ENCODE results near the gene APOD. TPM values are rescaled to one million over a fixed set of nuclear protein-coding genes. Genes with fewer than 3 reads are reported as not detected.
"Not testable (repeated sequence)": the region's sequence is repeated elsewhere in the genome, so short reads cannot be mapped to it uniquely, and the experiment has no call there.

The APOD gene
- total RNA-seq, 1 donor from 2014 or later, result 2.9 TPM

DNA sequence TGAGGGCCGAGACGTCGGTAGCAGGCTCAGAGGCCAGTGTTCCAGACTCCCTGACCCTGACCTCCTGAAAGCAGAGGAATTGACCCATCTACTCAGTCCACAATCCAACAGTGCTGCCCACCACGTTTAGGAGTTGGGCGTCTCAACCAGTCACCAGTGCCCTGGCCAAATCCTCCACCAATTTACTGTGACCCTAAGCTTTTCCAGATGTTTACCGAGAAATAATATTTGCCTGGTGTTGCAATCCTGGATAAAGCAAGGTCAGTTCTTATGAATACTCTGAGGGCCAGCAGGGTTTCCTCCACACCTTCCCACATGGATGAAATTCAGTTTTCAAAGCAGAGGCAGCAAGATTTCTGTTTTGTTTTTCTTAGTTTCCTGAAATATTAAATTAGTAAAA, 7.5 kb upstream of the APOD start:
- DNase-seq (ENCODE audit: low spot score in 2 of 2), result no peak
- FAIRE-seq, result no peak

DNA sequence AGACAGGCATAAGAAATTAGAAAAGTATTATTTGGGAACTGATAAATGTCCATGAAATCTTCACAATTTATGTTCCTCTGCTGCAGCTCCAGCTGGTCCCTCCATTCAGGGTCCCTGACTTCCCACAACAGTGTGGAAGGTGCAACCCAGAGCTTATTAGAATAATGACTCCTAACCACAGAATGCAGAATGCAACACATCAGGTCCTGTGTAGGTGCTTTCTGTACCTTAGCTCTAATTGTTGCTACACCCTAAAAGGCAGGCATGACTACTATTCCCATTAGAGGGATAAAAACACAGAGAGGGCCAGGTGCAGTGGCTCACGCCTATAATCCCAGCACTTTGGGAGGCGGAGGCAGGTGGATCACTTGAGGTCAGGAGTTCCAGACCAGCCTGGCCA, 6.6 kb upstream of the APOD start:
- DNase-seq (ENCODE audit: low spot score in 2 of 2); FAIRE-seq: not testable (repeated sequence)

DNA sequence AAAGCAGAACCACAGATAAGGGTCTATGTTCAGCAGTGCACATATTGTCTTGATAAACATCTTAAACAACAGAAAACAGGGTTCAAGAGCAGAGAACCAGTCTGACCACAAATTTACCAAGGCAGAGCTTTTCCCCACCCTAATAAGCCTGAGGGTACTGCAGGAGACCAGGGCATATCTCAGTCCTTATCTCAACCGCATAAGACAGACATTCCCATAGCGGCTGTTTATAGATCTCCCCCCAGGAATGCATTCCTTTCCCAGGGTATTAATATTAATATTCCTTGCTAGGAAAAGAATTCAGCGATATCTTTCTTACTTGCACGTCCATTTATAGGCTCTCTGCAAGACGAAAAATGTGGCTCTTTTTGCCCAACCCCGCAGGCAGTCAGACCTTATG, 6.1 kb upstream of the APOD start:
- not testable (repeated sequence) for DNase-seq (ENCODE audit: low spot score in 2 of 2); FAIRE-seq

DNA sequence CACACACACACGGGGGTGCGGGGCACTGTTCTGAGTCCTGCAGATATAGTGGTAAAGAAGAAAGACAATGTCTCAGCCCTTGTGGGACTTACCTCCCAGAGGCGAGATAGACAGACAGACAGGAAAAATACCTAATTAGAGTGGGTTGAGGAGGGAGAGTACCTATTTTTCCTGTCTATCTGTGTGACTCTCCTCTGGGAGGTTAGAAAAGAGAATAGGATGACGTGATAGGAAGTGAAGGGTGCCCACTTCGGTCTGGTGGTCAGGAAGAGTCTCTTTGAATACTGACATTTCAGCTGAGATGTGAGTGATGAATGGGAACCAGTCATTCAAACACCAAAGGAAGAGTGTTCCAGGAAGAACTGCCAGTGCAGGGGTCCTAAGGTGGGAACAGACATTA, 4.1 kb upstream of the APOD start:
- FAIRE-seq (no peak), DNase-seq (ENCODE audit: low spot score in 2 of 2) (no peak)

DNA sequence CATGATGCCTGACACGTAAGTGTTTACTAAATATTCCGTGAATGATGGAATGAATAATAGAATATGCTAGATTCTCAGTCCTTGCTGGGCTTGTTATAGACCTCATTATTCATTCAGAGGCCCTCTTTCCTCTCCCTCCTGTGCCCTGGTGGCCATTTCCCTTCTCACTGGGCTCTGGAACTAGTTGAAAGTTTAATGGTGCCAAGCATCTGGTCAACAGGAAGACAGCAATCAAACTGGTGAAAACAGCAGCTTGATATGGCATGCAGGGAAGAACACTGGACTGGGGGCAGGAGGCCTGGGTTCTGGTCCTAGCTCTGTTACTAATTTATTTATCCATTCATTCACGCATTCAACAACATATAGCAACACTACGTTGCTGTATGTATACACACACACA, 3.7 kb upstream of the APOD start:
- DNase-seq (ENCODE audit: low spot score in 2 of 2) (no peak), FAIRE-seq (no peak)

DNA sequence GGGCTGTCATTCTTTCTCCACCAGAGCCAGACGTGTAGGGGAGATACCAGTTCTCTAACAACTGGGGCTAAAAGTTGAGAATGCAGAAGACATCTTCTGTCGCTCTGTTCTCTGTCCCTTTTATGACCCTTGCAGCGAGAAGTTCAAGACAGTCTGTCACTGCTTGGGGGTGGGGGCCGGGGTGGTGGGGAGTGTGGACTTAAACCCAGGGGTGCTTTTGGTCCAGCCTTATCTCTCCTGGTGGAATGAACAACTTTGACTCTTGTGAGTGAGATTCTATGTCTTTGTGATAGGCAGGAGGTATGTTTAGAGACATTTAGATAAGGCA, 767 bp upstream of the APOD start:
- no peak for FAIRE-seq
- no peak for DNase-seq (ENCODE audit: low spot score in 2 of 2)

DNA sequence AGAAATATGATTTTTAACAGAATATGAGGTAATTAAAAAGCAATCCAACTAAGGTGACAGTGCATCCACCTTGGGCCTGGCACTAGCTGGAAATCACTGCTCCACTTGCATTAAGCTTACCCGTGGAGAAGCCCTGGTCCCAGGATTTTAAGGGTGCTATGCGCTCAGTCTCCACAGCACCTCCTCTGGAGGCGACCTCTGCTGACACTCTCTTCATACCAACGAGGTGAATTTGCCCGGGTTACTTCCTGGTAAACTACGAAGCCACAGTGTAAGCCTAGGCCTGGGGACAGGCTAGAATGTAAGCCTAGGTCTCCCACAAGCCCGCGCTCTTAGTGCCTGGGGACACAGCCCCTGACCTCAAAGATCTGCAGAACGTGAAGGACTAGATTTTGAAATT, 793 bp downstream of the APOD start:
- FAIRE-seq (no peak), DNase-seq (ENCODE audit: low spot score in 2 of 2) (no peak)

DNA sequence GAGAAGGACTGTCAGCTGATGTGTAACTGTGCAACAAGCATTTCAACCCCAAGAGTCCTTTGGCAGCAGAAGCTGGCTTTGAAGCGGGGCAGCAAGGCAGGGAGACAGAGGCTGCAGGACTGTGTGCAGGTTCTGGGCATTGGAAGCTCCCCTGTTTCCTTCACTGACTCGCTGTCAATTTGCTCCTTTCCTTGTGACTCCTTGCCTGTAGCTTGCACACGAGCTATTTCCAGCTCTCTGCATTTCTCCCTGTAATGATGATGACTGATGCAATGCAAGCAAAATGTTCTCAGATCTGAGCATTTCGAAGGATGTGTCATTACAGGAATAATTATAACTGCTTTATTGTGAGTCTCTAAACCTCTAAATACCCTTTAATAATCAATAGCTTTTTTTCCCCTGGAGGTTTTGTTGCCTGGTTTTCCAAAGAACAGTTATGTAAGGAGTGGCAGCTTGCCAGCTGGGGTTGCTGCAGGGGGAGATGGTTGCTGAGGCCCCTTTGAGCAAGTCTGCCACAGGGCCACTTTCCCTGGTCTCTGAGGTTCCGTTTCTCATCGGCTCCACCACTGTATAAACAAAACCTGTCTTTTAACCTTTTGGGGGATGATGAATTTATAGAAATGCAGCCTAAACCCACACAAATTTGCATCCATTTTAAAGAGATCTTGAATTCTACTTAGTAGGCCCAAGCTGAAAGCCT, 2.8 kb downstream of the APOD start:
- peak in 1 of 2 donors; percentile 45 for DNase-seq (ENCODE audit: low spot score in 2 of 2)
- no peak for FAIRE-seq

DNA sequence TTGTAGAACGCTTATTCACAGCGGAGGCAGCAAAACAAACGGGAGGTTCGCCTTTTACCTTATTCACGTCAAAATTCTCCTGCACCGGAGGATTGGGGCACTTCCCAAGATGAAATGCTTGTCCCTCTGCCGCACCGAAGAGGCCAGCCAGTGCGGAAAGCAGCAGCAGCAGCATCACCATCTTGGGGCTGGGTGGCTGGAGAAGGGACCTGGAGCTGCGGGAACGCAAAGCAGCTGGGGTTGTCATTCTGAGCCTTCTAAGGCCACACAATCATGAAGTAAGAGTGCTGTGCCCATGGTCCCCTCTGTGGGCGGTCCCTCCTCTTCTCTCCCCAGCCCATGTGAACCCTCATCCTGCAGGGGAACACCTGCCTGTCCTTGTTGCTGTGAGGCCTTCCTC, 4.5 kb downstream of the APOD start:
- DNase-seq (ENCODE audit: low spot score in 2 of 2) (no peak), FAIRE-seq (no peak)

DNA sequence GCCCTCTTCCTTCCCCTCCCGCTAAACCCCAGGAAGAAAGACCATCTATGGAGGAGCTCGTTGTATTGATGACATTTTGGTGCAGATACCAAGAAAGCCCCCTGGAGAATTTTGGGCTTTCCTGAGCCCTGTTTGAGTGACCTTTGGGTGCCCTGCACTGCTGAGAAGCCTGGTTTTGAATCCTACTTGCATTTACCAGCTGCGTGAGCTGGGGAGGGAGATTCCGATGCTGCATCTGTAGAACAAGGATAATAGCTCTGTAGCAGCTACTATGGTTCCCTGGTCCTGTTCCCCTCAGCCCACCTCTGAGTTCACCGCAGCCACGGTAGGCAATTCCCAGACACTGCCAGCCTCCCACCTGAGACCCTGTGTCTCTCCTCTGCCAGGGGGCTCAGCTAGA, 5.2 kb downstream of the APOD start:
- FAIRE-seq (no peak), DNase-seq (ENCODE audit: low spot score in 2 of 2) (no peak)

DNA sequence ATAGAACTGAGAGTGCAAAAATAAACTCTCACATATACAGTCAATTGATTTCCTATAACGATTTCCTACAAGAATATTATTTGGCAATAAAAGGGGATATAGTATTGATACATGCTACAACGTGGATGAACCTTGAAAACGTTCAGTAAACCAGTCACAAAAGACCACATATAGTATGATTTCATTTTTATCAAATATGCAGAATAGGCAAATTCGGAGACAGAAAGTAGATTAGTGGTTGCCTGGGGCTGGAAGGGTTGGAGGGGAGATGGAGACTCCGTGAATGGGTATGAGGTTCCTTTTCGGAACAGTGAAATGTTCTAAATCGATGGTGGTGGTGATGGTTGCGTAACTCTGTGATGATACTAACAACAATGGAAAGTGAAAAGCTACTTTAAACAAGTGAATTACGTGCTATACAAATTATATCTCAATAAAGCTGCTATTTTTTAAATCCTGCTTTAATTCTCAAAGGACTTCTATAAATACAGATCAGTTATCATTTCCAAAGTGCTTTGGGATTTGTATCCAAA, 6.0 kb downstream of the APOD start:
- DNase-seq (ENCODE audit: low spot score in 2 of 2) (no peak), FAIRE-seq (no peak)

DNA sequence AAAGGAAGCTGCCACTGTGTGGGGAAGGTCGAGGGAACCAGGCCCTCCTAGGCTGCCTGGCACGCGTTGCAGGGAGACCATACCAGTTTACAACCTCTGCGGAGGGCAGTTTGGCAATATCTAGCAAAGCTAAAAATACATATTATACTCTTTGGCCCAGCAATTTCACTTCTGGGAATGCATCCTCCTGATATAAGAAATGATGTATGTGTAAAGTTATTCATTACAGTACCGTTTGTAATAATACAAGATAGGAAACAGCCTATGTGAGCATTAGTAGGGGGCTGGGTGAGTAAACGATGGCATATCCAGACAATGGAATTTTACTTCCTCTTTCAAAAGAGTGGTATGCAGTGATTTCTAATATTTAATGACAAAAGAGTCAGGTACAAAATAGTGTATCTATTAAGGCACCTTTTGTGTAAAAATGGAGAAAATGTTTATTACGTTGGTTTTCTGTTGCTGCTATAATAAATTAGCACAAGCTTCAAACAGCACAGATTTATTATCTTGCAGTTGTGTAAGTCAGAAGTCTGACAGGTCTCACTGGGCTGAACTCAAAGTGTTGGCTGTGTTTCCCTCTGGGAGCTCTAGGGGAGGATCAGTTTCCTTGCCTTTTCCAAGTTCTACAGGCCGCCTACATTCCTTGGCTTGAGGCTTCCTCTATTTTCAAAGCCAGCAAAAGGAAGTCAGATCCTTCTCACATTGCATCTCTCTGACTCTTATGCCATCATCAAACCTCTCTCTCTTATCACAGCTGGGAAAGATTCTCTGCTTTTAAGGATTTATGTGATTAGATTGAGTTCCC, 9.0 kb downstream of the APOD start:
- DNase-seq (ENCODE audit: low spot score in 2 of 2), result no peak
- no peak for FAIRE-seq

DNA sequence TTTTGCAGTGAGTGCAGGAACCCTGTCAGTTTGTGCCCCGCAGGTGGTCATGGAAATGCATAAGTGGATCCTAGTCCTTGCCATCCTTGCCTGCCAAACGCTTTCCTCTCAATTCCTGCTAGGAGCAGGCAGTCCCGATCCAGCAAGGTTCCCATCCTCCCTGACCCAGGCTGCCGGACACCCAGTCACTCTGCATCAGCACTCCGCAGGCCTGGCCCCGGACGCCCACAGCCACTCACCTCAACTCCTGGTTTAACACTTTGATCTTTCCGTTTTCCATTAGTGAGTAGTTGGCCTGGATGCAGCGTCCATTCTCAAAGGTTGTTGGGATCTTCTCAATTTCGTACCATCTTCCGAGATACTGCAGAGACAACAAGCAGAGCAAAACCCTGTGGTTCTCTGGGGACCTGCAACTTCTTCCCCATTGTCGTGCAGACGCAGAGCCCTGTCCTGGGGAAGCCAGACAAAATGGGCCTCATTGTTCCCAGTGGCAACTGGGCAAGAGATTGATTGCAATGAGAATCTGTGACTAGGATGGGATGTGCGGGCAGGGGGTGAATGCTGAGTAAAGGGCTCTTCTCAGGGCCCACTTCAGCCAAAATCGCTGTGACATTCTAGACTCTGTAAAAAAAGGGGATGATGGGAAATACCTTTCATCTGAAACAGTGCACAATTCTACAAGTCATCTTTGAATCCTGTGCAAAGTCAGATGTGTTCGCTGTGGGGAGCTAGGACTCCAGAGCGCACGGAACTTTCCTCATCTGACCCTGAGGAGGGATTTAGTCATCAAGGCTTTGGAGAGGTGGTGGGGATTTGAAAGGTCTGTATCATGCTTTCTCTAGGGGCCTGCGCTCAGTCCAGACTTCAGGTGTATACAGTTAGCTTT, 9.9 kb downstream of the APOD start:
- FAIRE-seq, result no peak
- no peak for DNase-seq (ENCODE audit: low spot score in 2 of 2)

DNA sequence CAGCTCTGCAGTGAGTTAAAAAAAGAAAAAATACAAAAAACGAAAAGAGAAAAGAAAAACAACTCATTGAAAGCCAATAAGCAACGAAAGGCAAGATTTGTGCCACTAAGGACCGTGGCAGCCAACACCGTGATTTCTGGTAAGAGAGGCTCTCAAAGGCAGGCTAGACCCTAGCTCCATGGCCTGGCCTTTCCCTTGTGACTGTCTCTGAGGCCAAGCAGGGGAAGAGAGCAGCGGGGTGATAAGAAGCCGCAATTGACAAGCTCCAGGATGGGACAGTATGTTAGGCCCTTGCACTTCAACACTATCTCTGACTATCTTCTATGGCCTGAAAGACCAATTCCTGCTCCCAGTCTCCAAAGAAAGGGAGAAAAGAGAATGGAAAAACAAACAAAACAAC, 12.4 kb downstream of the APOD start:
- FAIRE-seq (no peak), DNase-seq (ENCODE audit: low spot score in 2 of 2) (no peak)

DNA sequence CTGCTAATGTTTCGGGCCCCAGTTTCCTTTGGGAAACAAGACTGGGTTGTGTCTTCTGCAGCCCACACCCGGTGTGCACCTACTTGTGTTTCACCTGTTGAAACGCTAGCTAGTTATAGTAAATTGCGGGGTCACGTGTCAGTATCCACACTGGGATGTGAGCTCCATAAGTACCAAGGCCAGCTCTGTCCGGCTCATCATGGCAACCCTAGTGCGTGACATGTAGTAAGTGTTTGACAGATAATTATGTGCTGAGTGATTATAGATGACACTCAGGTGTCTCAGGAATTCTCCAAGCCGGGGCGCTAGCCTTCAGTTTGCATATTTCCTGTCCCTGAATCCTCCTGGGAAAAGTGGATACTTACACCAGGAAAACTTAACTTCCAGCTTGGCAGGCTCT, 12.8 kb downstream of the APOD start:
- no peak for DNase-seq (ENCODE audit: low spot score in 2 of 2)
- no peak for FAIRE-seq

DNA sequence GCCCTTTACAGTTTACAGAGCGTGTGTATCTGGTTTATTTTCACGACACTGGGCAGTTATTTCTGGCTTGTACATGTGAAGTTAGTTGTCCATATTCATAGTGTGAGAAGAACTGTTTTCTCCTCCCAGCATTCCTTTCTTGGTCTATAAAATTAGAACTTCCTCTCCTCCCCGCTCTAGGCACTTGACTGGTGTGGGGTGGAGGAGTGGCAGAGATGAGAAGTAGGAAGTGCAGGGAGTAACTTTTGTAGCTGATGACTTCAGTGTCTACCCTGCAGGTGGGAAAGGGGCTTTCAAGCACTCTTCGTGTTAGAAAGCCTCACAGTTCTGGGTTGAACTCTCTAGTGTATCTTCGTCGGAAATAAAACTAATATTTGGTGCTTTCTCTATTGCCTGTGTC, 13.4 kb downstream of the APOD start:
- DNase-seq (ENCODE audit: low spot score in 2 of 2), result no peak
- no peak for FAIRE-seq

DNA sequence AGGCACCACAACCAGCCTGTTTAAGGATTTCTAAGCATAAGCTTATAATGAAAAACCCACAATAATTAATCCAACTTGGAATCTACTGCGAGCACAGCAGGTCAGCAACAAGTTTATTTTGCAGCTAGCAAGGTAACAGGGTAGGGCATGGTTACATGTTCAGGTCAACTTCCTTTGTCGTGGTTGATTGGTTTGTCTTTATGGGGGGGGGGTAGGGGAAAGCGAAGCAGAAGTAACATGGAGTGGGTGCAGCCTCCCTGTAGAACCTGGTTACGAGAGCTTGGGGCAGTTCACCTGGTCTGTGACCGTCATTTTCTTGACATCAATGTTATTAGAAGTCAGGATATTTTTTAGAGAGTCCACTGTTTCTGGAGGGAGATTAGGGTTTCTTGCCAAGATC, 15.1 kb downstream of the APOD start:
- DNase-seq (ENCODE audit: low spot score in 2 of 2) (no peak), FAIRE-seq (no peak)

DNA sequence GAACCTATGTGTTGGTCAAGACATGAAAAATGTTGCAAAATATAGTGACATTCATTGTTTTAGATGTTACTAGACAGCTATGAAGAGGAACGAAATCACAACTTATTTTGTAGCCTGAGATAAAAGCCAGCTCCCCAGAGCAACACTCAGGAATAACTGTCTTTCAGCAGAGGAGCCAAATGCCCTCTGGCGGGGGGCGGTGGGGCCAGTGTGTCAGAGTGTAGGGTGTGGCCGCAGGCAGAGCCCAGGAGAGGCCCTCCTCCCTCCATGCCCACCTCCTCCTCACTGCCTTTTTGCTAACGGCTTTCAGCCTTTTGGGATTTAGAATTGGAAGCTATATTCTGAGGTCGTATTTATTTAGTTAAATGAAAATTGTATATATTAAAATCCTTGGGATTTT, 16.9 kb downstream of the APOD start:
- DNase-seq (ENCODE audit: low spot score in 2 of 2) (no peak), FAIRE-seq (no peak)

DNA sequence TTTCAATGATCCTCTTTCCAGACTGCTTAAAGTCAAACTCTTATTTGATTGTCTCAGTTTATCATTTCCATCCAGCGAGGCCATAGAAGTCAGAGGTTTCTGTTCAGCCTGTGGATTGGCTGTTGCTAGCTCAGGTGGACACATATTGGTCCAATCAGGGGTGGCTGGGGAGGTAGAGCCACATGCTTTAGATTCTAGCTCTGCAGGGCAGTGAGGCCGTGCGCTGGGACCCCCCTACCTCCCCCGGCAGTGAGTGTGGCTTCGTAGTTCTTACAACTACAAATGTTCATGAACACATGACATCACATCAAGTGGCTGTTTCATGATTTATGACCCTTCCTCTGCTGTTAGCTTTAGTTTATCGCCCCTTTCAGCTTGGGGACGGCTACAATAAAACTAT, 18.0 kb downstream of the APOD start:
- no peak for DNase-seq (ENCODE audit: low spot score in 2 of 2)
- no peak for FAIRE-seq

DNA sequence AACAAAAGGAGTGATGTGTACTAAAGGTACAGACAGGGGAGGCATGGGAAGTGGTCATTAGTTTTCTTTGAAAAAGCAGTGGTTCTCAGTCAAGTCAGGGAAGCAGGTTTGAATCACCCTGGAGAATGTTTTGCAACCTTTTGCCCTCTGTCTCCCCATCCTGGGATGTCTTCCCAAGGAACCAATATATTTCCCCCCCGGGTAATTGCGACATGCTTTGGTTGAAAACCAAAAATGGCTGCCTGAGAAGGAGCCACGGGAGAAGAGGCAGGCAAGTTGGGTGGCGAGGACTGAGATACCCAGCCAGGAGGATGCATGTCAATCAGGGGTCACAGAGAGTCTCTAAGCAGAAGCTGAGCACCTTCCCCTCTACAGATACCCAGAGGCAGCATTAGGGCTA, 20.4 kb downstream of the APOD start:
- DNase-seq (ENCODE audit: low spot score in 2 of 2) (no peak), FAIRE-seq (no peak)

DNA sequence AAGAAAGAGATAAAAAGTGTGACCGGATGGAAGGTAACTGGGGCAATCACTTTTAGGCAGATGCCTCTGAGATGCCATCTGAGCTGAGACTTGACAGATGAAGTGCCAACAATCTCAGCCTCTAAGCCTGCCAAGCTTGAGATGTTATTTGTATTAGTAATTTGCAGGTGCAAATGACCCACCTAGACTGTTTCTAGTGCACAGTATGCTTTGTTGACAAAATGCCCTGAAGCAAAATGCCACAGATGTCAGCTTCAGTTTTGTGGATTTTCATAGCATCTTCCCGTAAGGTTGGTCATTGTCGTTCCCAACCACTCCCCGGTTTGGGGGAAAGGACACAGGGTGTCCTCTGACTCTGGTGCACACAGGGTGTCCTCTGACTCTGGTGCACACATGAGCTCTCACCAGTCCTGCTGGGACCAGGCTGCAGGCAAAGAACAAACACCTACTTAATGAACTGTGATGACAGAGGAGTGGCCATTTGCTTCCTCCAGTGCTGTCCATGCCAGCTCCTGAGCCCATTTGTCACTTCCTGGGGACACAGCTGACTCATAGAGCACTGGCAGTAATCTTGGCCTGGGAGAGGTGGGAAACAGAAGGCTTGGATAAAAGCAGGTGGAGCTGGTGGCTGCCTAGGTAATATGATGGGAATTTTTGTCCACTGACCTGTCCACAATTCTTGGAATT, 23.9 kb downstream of the APOD start:
- DNase-seq (ENCODE audit: low spot score in 2 of 2), result no peak
- FAIRE-seq, result no peak
